ENCODE measurements around the gene DACT2.

- TF ChIP-seq CTCF (IDR thresholded peaks at IDR 0.05) (no peak), ZFX (IDR thresholded peaks at IDR 0.05; ENCODE audit: borderline replicate concordance) (no peak)
Measured at GRCh38 chr6:168273441-168274036, 46.0 kb downstream of the DACT2 start.
